Right lobe of liver (tissue), 6 donors: ENCODE data around the gene PLCB2. TPM values are rescaled to one million over a fixed set of nuclear protein-coding genes. Genes with fewer than 3 reads are reported as not detected.

Experiments used
- ATAC-seq, 4 donors: fragments of 200-7000 bp; cut with Tn5 transposase; one replicate each; pipeline ENCODE4 v1.9.1; 2020; ENCODE audit warnings: mild to moderate bottlenecking in 4 of 4, moderate library complexity in 4 of 4
- DNase-seq, 3 donors: peaks; one replicate each; pipeline ENCODE4 v3.0.0-alpha.2; 2020
- H3K27ac ChIP-seq, 3 donors: fragments of 200-600 bp; one replicate each; pipeline ENCODE4 v1.8.0; 2022
- H3K27me3 ChIP-seq, 2 donors: fragments of 200-600 bp; one replicate each; pipeline ENCODE4 v1.8.0; 2022
- H3K36me3 ChIP-seq, 4 donors: fragments of 200-600 bp; sonication (generic) in 1 of 4; one replicate each; pipeline versions ENCODE4 v1.5.1 to v1.8.0; 2017 to 2022; ENCODE audit warnings: control low read depth in 1 of 4
- H3K4me1 ChIP-seq, 4 donors: fragments of 200-600 bp; sonication (generic) in 1 of 4; one replicate each; pipeline versions ENCODE4 v1.5.1 to v1.8.0; 2017 to 2022; ENCODE audit warnings: control low read depth in 1 of 4
- H3K4me3 ChIP-seq, 3 donors: fragments of 200-600 bp; one replicate each; pipeline ENCODE4 v1.8.0; 2022
- H3K9me3 ChIP-seq, 4 donors: fragments of 200-600 bp; sonication (generic) in 1 of 4; one replicate each; pipeline versions ENCODE4 v1.5.1 to v1.8.0; 2017 to 2022; ENCODE audit warnings: control low read depth in 1 of 4
- POLR2A ChIP-seq: fragments of 450-650 bp; IDR thresholded peaks from one replicate; pipeline ENCODE4 v1.6.1; 2017; ENCODE audit warnings: antibody characterized with exemption, mild to moderate bottlenecking
- WGBS: methylation state at CpG from one replicate; pipeline ENCODE4 v1.1.6; 2018; ENCODE audit warnings: low coverage, low lambda C conversion rate; ENCODE audit not compliant: insufficient coverage; ENCODE audit errors: missing lambda C conversion rate; 5-methylcytosine and 5-hydroxymethylcytosine counted together
- intact Hi-C, 2 donors: fragments of 100-400 bp; cut with DNase I; formaldehyde crosslinking; loops; one replicate each; pipeline versions ENCODE4 v1.11.2 to v1.14.1; 2022
- total RNA-seq, 6 experiments: library from RNA; depleted of rRNA in 2 of 6; stranded (reverse); fragments of >200 nt in 2 of 6; fragmentation: NEBNext Ultra II Directional in 3 of 6; extraction: Animal tissue kit (Norgen Biotek cat#: 25700) in 3 of 6; gene quantifications; one replicate each; pipeline versions ENCODE4 v1.1.0 to v1.2.4, GENCODE V29; 2016 to 2023
- TF ChIP-seq, protein P1 (sequence below), 4 donors: fragments of 200-600 bp in 3 of 4; fragments of 450-650 bp in 1 of 4; IDR thresholded peaks; one replicate each; pipeline versions ENCODE4 v1.5.1 to v1.8.0; 2016 to 2022; ENCODE audit warnings: antibody characterized with exemption in 4 of 4, mild to moderate bottlenecking in 2 of 4
- donor health status: DM: no; HTN: yes; CAD: no.
- donor health status: DM: no; HTN: no; CAD: no.
- donor health status: DM: no; HTN: no; CAD: no.
- donor health status: DM: no; HTN: yes; CAD: no.
- donor health status: DM: no; HTN: yes; CAD: no.

PLCB2 gene
- total RNA-seq, 6 experiments from 2014 or later = 5.0 to 18.0 (median 7.2) TPM

GRCh38 chr15:40287968-40288367, 19.8 kb downstream of the PLCB2 start:
- no peak overlapping the region for H3K27ac ChIP-seq
- H3K4me3 ChIP-seq = no peak overlapping the region
- intact Hi-C loops = no loop called here
- no CpG with 5 or more reads among the region's 4 CpGs for WGBS
- DNase-seq (no peak), ATAC-seq (no peak)
- TF ChIP-seq, protein P1, sequence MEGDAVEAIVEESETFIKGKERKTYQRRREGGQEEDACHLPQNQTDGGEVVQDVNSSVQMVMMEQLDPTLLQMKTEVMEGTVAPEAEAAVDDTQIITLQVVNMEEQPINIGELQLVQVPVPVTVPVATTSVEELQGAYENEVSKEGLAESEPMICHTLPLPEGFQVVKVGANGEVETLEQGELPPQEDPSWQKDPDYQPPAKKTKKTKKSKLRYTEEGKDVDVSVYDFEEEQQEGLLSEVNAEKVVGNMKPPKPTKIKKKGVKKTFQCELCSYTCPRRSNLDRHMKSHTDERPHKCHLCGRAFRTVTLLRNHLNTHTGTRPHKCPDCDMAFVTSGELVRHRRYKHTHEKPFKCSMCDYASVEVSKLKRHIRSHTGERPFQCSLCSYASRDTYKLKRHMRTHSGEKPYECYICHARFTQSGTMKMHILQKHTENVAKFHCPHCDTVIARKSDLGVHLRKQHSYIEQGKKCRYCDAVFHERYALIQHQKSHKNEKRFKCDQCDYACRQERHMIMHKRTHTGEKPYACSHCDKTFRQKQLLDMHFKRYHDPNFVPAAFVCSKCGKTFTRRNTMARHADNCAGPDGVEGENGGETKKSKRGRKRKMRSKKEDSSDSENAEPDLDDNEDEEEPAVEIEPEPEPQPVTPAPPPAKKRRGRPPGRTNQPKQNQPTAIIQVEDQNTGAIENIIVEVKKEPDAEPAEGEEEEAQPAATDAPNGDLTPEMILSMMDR (IDR thresholded peaks at IDR 0.05) = no peak
- TF ChIP-seq POLR2A = no peak
- H3K27me3 ChIP-seq = peaks cover 0 to 4% of the 10 kb centered on the region in 2 donors
- H3K9me3 ChIP-seq = no peaks in the 10 kb centered on the region
- H3K36me3 ChIP-seq = no peaks in the 10 kb centered on the region
- peaks cover 0 to 15% (median 0%) of the 10 kb centered on the region in 4 donors for H3K4me1 ChIP-seq

- WGBS = 68% methylated on average over 3 of the region's 3 CpGs
- H3K9me3 ChIP-seq = no peaks in the 10 kb centered on the region
- no peak overlapping the region for H3K4me3 ChIP-seq
- ATAC-seq = no peak
- peaks cover 0 to 20% (median 0%) of the 10 kb centered on the region in 4 donors for H3K4me1 ChIP-seq
- intact Hi-C loops = no loop called here
- H3K27me3 ChIP-seq = peaks cover 0 to 8% of the 10 kb centered on the region in 2 donors
- no peaks in the 10 kb centered on the region for H3K36me3 ChIP-seq
- no peak for TF ChIP-seq POLR2A
- no peak for DNase-seq
- no peak overlapping the region for H3K27ac ChIP-seq
These were observed 20.2 kb downstream of the PLCB2 start for GRCh38 chr15:40287505-40287904.

- TF ChIP-seq POLR2A = no peak
- TF ChIP-seq, protein P1 (IDR thresholded peaks at IDR 0.05) = no peak
- ATAC-seq (no peak), DNase-seq (no peak)
- Histone ChIP-seq H3K27me3 (peaks cover 0 to 8% of the 10 kb centered on the region in 2 donors), H3K36me3 (no peaks in the 10 kb centered on the region), H3K4me1 (peaks cover 0 to 27% (median 0%) of the 10 kb centered on the region in 4 donors), H3K27ac (no peak overlapping the region), H3K4me3 (no peak overlapping the region), H3K9me3 (no peaks in the 10 kb centered on the region)
- intact Hi-C loops = no loop called here
- no CpG with 5 or more reads among the region's 7 CpGs for WGBS
These were observed 20.9 kb downstream of the PLCB2 start for GRCh38 chr15:40286794-40287193.

- ATAC-seq = no peak
- H3K36me3 ChIP-seq = no peaks in the 10 kb centered on the region
- no peaks in the 10 kb centered on the region for H3K9me3 ChIP-seq
- intact Hi-C loops = no loop called here
- no peak for DNase-seq
- peaks cover 0 to 13% of the 10 kb centered on the region in 2 donors for H3K27me3 ChIP-seq
- 82% methylated on average over 4 of the region's 7 CpGs for WGBS
- TF ChIP-seq POLR2A = no peak
- TF ChIP-seq, protein P1 (IDR thresholded peaks at IDR 0.05) = no peak
- peaks cover 0 to 27% (median 0%) of the 10 kb centered on the region in 4 donors for H3K4me1 ChIP-seq
- no peak overlapping the region for H3K27ac ChIP-seq
- no peak overlapping the region for H3K4me3 ChIP-seq
These were observed 21.6 kb downstream of the PLCB2 start for GRCh38 chr15:40286061-40286532.

DNA sequence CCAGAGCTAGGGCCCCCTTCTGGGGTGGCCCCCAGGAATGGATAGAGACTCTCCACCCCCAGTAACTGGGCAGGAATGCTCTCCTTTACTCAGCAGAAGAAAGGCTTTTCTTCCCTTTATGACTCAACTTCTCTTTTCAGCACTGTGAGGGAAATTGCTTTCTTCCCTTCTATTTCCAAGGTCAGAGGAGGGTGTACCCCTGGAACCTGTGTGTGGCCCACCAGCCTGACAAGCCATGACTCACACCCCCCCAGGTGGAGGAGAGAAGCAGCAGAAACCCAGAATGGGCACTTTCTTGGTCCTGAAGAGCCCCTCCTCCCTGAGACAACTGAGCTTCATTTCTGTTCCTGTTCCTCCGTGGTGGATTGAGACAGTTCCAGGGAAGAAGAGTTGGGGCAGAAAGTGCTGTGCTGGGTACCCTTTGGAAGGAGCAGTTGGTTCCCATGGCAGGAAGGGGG, 22.2 kb downstream of the PLCB2 start:
- ATAC-seq (no peak), DNase-seq (no peak)
- intact Hi-C loops = no loop called here
- Histone ChIP-seq H3K36me3 (no peaks in the 10 kb centered on the region), H3K27me3 (peaks cover 0 to 18% of the 10 kb centered on the region in 2 donors), H3K4me3 (no peak overlapping the region), H3K9me3 (no peaks in the 10 kb centered on the region), H3K4me1 (peaks cover 0 to 24% (median 0%) of the 10 kb centered on the region in 4 donors), H3K27ac (no peak overlapping the region)
- TF ChIP-seq, protein P1 (IDR thresholded peaks at IDR 0.05) = no peak
- no peak for TF ChIP-seq POLR2A
- WGBS = no CpG with 5 or more reads among the region's 1 CpG
